OCI-LY7 (cell line): ENCODE measurements around the gene NCF4. TPM values are rescaled to one million over a fixed set of nuclear protein-coding genes. Genes with fewer than 3 reads are reported as not detected.

ENCODE experiments used
- BruUV-seq: library from RNA; stranded (reverse); fragments of 400-500 nt; replicated peaks from 2 replicates; lab custom pipeline; 2021; lab: Mats Ljungman, UMichigan
- CTCF ChIA-PET: fragments of 300-600 bp; sonication (Branson Sonifier 250); formaldehyde crosslinking; loops from one replicate; lab custom pipeline; 2022; ENCODE audit warnings: antibody characterized with exemption; ENCODE audit not compliant: unreplicated experiment; lab: Charles Lee
- POLR2A ChIA-PET: fragments of 300-600 bp; sonication (Branson Sonifier 250); formaldehyde crosslinking; loops from one replicate; lab custom pipeline; 2022; ENCODE audit warnings: antibody characterized with exemption; lab: Charles Lee
- DNase-seq: peaks from one replicate; pipeline ENCODE4 v3.0.0-alpha.2; 2015; ENCODE audit warnings: low spot score
- H2AFZ ChIP-seq: fragments of 200-600 bp; sonication (generic), shearing (Covaris generic); 2 replicates; pipeline ENCODE4 v1.6.1; 2014; ENCODE audit warnings: mild to moderate bottlenecking, antibody characterized with exemption, low read length, moderate library complexity
- H3K27ac ChIP-seq: fragments of 200-600 bp; sonication (generic); 2 replicates; pipeline ENCODE4 v1.5.1; 2014; ENCODE audit warnings: mixed run types, low read depth, mild to moderate bottlenecking, moderate library complexity, low read length, inconsistent platforms; ENCODE audit not compliant: poor library complexity, severe bottlenecking
- H3K36me3 ChIP-seq: fragments of 200-600 bp; sonication (generic); 2 replicates; pipeline ENCODE4 v1.6.1; 2014; ENCODE audit warnings: mild to moderate bottlenecking, antibody characterized with exemption, low read length, moderate library complexity, mixed read lengths; ENCODE audit not compliant: insufficient read depth
- H3K4me1 ChIP-seq: fragments of 200-600 bp; sonication (generic); 2 replicates; pipeline ENCODE4 v1.5.1; 2014; ENCODE audit warnings: mild to moderate bottlenecking, low read length; ENCODE audit not compliant: insufficient read depth, poor library complexity, severe bottlenecking
- H3K4me2 ChIP-seq: fragments of 200-600 bp; sonication (generic); 2 replicates; pipeline ENCODE4 v1.6.1; 2014; ENCODE audit warnings: mild to moderate bottlenecking, low read length
- H3K4me3 ChIP-seq: fragments of 200-600 bp; sonication (generic); 2 replicates; pipeline ENCODE4 v1.5.1; 2014; ENCODE audit warnings: mild to moderate bottlenecking, low read depth, low read length; ENCODE audit not compliant: poor library complexity, severe bottlenecking
- H3K79me2 ChIP-seq: fragments of 200-600 bp; sonication (generic); 2 replicates; pipeline ENCODE4 v1.6.1; 2016; ENCODE audit warnings: low read depth, mild to moderate bottlenecking, low read length, moderate library complexity, mixed read lengths; ENCODE audit not compliant: insufficient read depth
- H3K9me2 ChIP-seq: fragments of 200-600 bp; sonication (generic); 2 replicates; pipeline ENCODE4 v1.6.1; 2016; ENCODE audit warnings: mild to moderate bottlenecking, low read length, mixed read lengths; ENCODE audit not compliant: insufficient read depth
- H3K9me3 ChIP-seq: fragments of 200-600 bp; sonication (generic); 2 replicates; pipeline ENCODE4 v1.6.1; 2014; ENCODE audit warnings: mild to moderate bottlenecking, mixed run types, low read length, mixed read lengths
- H4K20me1 ChIP-seq: fragments of 200-600 bp; sonication (generic); 2 replicates; pipeline ENCODE4 v1.6.1; 2014; ENCODE audit warnings: mild to moderate bottlenecking, antibody characterized with exemption, low read length, moderate library complexity, mixed read lengths; ENCODE audit not compliant: insufficient read depth
- EZH2phosphoT487 ChIP-seq: fragments of 200-600 bp; sonication (generic); IDR thresholded peaks from 2 replicates; pipeline ENCODE4 v1.6.1; 2018; ENCODE audit warnings: low read depth, borderline replicate concordance, mild to moderate bottlenecking, mixed run types, antibody characterized with exemption, low read length, moderate library complexity, mixed read lengths
- intact Hi-C: fragments of 100-400 bp; cut with micrococcal nuclease; formaldehyde crosslinking; loops from one replicate; pipeline ENCODE4 v1.10.0; 2022; ENCODE audit not compliant: unreplicated experiment
- total RNA-seq, 2 experiments: library from RNA; depleted of rRNA in 1 of 2; stranded (reverse); fragments of >200 nt in 1 of 2; shearing (Covaris generic) in 1 of 2; gene quantifications; 2 replicates each; pipeline ENCODE4 v1.2.3, GENCODE V29; 2014 to 2022
- TF ChIP-seq, protein P1 (sequence below): fragments of 200-600 bp; sonication (generic); conservative IDR thresholded peaks from 2 replicates; pipeline ENCODE4 v1.5.1; 2014; ENCODE audit warnings: mild to moderate bottlenecking, antibody characterized with exemption, low read length, moderate library complexity, mixed read lengths

Gene NCF4
- total RNA-seq, 2 experiments from 2014 or later, result 63.6 to 121 TPM

- intact Hi-C loops, result loop anchor here (5.0 kb wide), 1 partner anchor 64 kb away; no protein-coding TSS in a partner anchor
- no peaks in the 10 kb centered on the region for H3K79me2 ChIP-seq
- no peaks in the 10 kb centered on the region for H3K36me3 ChIP-seq
- no peaks in the 10 kb centered on the region for H3K9me3 ChIP-seq
- BruUV-seq, result no TSS peak
- H3K4me1 ChIP-seq, result peaks cover 35% of the 10 kb centered on the region
- peak overlapping the region; percentile 81; the same call in 1 of the 2 replicates for H2AFZ ChIP-seq
- no peak for TF ChIP-seq EZH2phosphoT487
- TF ChIP-seq, protein P1, sequence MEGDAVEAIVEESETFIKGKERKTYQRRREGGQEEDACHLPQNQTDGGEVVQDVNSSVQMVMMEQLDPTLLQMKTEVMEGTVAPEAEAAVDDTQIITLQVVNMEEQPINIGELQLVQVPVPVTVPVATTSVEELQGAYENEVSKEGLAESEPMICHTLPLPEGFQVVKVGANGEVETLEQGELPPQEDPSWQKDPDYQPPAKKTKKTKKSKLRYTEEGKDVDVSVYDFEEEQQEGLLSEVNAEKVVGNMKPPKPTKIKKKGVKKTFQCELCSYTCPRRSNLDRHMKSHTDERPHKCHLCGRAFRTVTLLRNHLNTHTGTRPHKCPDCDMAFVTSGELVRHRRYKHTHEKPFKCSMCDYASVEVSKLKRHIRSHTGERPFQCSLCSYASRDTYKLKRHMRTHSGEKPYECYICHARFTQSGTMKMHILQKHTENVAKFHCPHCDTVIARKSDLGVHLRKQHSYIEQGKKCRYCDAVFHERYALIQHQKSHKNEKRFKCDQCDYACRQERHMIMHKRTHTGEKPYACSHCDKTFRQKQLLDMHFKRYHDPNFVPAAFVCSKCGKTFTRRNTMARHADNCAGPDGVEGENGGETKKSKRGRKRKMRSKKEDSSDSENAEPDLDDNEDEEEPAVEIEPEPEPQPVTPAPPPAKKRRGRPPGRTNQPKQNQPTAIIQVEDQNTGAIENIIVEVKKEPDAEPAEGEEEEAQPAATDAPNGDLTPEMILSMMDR, result no peak
- ChIA-PET CTCF (no interaction called here), POLR2A (no interaction called here)
- H4K20me1 ChIP-seq, result no peaks in the 10 kb centered on the region
- no peaks in the 10 kb centered on the region for H3K9me2 ChIP-seq
- H3K4me2 ChIP-seq, result peak overlapping the region; percentile 67
- DNase-seq, result no peak
- no peak overlapping the region for H3K27ac ChIP-seq
- H3K4me3 ChIP-seq, result peak overlapping the region; percentile 64
These were observed 52.1 kb downstream of the NCF4 start for GRCh38 chr22:36912694-36913426.

DNA sequence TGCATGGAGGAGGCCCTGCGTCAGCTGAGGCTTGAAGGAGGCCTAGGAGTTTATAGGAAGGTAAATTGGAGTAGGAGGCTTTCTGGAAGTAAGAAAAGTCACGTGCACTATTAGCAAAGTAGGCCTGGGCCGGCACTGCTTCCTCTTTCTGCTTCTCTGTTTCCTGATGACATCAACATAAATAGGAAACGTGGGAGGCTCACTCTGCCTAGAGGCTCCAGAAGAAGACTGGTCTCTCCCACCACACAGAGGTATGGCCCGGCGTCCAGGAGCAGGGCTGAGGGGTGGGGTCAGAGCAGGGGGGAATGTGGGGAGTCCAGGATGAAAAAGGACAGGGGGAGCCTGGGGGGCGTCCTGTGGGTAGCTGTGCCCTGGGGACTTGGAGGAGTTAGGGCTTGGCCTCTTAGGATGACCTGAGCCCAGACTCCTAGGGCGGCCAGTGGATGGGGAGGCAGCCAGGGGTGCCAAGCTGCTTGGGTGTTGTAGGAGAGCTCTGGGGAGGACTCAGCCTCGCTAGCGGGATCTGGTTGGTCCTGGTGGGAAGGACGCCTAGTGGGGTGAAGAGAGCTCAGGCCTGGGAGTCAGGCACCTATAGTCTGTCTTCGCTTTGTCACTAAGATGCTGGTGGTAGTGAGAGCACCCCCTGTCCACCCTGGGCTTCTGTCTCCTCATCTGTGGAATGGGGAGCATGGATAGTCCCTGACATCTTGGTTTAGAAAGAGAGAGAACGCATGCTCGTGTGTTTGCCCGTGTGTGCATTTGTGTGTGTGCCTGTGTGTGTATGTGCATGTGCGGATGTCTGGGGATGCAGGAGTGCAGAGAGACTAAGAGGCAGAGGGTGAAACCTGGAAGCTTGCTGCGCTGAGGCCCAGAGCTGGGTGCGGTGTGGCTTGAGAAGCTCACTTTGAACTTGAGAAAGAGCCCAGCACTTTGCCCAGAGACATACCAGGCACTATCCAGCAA, 52.9 kb downstream of the NCF4 start, which contains the start of gene CSF2RB:
Gene CSF2RB (plus strand): TSS at position 202 of the 963 bp plus-strand sequence. CDS start 8,580 bp downstream, outside the sequence.
- peak; percentile 55 for DNase-seq
- peak within 1 kb of the TSS; percentile 47 for H3K27ac ChIP-seq
- no peaks in the 10 kb centered on the region for H4K20me1 ChIP-seq
- TF ChIP-seq, protein P1, result no peak
- TF ChIP-seq EZH2phosphoT487, result no peak
- peak within 1 kb of the TSS; percentile 64 for H3K4me3 ChIP-seq
- ChIA-PET POLR2A (interaction anchor here (1.2 to 1.6 kb wide), 3 partner anchors 17 to 53 kb away, joined by 4 read pairs; no protein-coding TSS in a partner anchor), CTCF (no interaction called here)
- H3K4me2 ChIP-seq, result peak within 1 kb of the TSS; percentile 67
- peak within 1 kb of the TSS; percentile 81; the same call in 1 of the 2 replicates for H2AFZ ChIP-seq
- no peaks in the 10 kb centered on the region for H3K9me3 ChIP-seq
- peaks cover 35% of the 10 kb centered on the region for H3K4me1 ChIP-seq
- no TSS peak for BruUV-seq
- intact Hi-C loops, result loop anchor here (1.0 to 5.0 kb wide), 2 partner anchors 54 to 64 kb away; no protein-coding TSS in a partner anchor
- H3K9me2 ChIP-seq, result no peaks in the 10 kb centered on the region
- no peaks in the 10 kb centered on the region for H3K79me2 ChIP-seq
- H3K36me3 ChIP-seq, result 0 out of 2 replicates have a peak, but pooled peaks cover 2% of the 10 kb centered on the region
